Osteocyte (in vitro differentiated cells): ENCODE measurements around the gene STAU1. TPM values are rescaled to one million over a fixed set of nuclear protein-coding genes. Genes with fewer than 3 reads are reported as not detected.
A peak's percentile ranks its signal among the peaks of the same experiment; 100 is the strongest.
"Not testable (repeated sequence)": the region's sequence is repeated elsewhere in the genome, so short reads cannot be mapped to it uniquely, and the experiment has no call there.

Experiments used
- DNase-seq: peaks from one replicate; pipeline ENCODE4 v3.0.0; 2021; ENCODE audit warnings: mixed read lengths; ENCODE audit not compliant: unreplicated experiment; ENCODE audit errors: extremely low spot score
- H3K27ac Mint-ChIP-seq: one replicate; pipeline ENCODE4 v1.8.0; 2021; ENCODE audit warnings: mild to moderate bottlenecking, mixed read lengths; ENCODE audit not compliant: unreplicated experiment
- H3K27me3 Mint-ChIP-seq: one replicate; pipeline ENCODE4 v1.8.0; 2021; ENCODE audit warnings: mixed read lengths; ENCODE audit not compliant: unreplicated experiment
- H3K36me3 Mint-ChIP-seq: one replicate; pipeline ENCODE4 v1.8.0; 2021; ENCODE audit warnings: mixed read lengths; ENCODE audit not compliant: unreplicated experiment
- H3K4me1 Mint-ChIP-seq: one replicate; pipeline ENCODE4 v1.8.0; 2021; ENCODE audit warnings: mixed read lengths; ENCODE audit not compliant: unreplicated experiment
- H3K4me3 Mint-ChIP-seq: one replicate; pipeline ENCODE4 v1.8.0; 2021; ENCODE audit warnings: mild to moderate bottlenecking, moderate library complexity, mixed read lengths; ENCODE audit not compliant: unreplicated experiment
- H3K9me3 Mint-ChIP-seq: one replicate; pipeline ENCODE4 v1.8.0; 2021; ENCODE audit warnings: mixed read lengths; ENCODE audit not compliant: unreplicated experiment
- CTCF ChIP-seq: fragments of 200-600 bp; sonication (generic); IDR thresholded peaks from 2 replicates; pipeline ENCODE4 v1.5.0; 2021; ENCODE audit warnings: antibody characterized with exemption, mild to moderate bottlenecking, moderate library complexity
- total RNA-seq: library from RNA; stranded (reverse); gene quantifications from 2 replicates; pipeline ENCODE4 v1.2.1, GENCODE V29; 2021

STAU1 gene
- total RNA-seq, 1 donor from 2014 or later: 83.1 TPM

GRCh38 chr20:49228676-49229075 lies 40.5 kb upstream of the STAU1 start:
- Mint-ChIP-seq H3K27ac (no peak overlapping the region), H3K9me3 (no peaks in the 10 kb centered on the region), H3K36me3 (peaks cover 59% of the 10 kb centered on the region), H3K27me3 (no peaks in the 10 kb centered on the region), H3K4me1 (peaks cover 2% of the 10 kb centered on the region), H3K4me3 (no peak overlapping the region)
- TF ChIP-seq CTCF: no peak
- no peak for DNase-seq

- Mint-ChIP-seq H3K4me1 (peaks cover 3% of the 10 kb centered on the region), H3K4me3 (no peak overlapping the region), H3K36me3 (peaks cover 58% of the 10 kb centered on the region), H3K27me3 (no peaks in the 10 kb centered on the region), H3K9me3 (no peaks in the 10 kb centered on the region), H3K27ac (no peak overlapping the region)
- TF ChIP-seq CTCF: no peak
- DNase-seq: no peak
Measured at GRCh38 chr20:49225896-49226295, 37.8 kb upstream of the STAU1 start.

- TF ChIP-seq CTCF: no peak
- Mint-ChIP-seq H3K36me3 (peaks cover 25% of the 10 kb centered on the region), H3K4me1 (peaks cover 19% of the 10 kb centered on the region), H3K27me3 (no peaks in the 10 kb centered on the region), H3K27ac (peak overlapping the region; percentile 98), H3K4me3 (peak overlapping the region; percentile 91), H3K9me3 (no peaks in the 10 kb centered on the region)
- no peak for DNase-seq
Measured at GRCh38 chr20:49219924-49220831, 32.0 kb upstream of the STAU1 start.

GRCh38 chr20:49219091-49219923 lies 31.2 kb upstream of the STAU1 start, which contains the start of gene DDX27:
Gene DDX27, plus strand, starts transcription at chr20:49219416. Its CDS starts 33 bp downstream, at chr20:49219449.
- no peak for TF ChIP-seq CTCF
- Mint-ChIP-seq H3K36me3 (peaks cover 17% of the 10 kb centered on the region), H3K27ac (peak within 1 kb of the TSS; percentile 98), H3K4me3 (peak within 1 kb of the TSS; percentile 91), H3K4me1 (peaks cover 19% of the 10 kb centered on the region), H3K9me3 (no peaks in the 10 kb centered on the region), H3K27me3 (no peaks in the 10 kb centered on the region)
- DNase-seq: peak; percentile 99

DNA sequence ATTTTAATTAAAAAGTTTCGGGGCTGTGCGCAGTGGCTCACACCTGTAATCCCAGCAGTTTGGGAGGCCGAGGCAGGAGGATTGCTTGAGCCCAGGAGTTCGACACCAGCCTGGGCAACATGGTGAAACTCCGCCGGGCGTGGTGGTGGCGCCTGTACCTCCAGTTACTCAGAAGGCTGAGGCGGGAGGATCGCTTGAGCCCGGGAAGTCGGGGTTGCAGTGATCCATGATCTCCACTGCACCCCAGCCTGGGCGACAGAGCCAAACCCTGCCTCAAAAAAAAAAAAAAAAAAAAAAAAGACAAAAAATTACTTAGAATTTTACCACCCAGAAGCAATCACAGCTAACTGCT lies 30.6 kb upstream of the STAU1 start:
- H3K27me3 Mint-ChIP-seq, DNase-seq, H3K9me3 Mint-ChIP-seq: not testable (repeated sequence)
- Mint-ChIP-seq H3K27ac (peak overlapping the region; percentile 98), H3K36me3 (peaks cover 12% of the 10 kb centered on the region), H3K4me1 (peaks cover 19% of the 10 kb centered on the region), H3K4me3 (peak overlapping the region; percentile 91)
